Stimulated activated CD4-positive, alpha-beta T cell treated with anti-CD3 and anti-CD28 coated beads, Interleukin-15, amount 100 ng/mL, for 48 hours (primary cell): ENCODE results near the gene ZNF346.
A peak's percentile ranks its signal among the peaks of the same experiment; 100 is the strongest.
"Not testable (repeated sequence)": the region's sequence is repeated elsewhere in the genome, so short reads cannot be mapped to it uniquely, and the experiment has no call there.

Source experiments
- DNase-seq, 2 donors: peaks; one replicate each; pipeline ENCODE4 v3.0.0-alpha.2; 2020; ENCODE audit warnings: low read depth in 2 of 2

Gene ZNF346

GRCh38 chr5:177022386-177023302 is at the start of gene ZNF346:
ZNF346 (plus strand) TSS chr5:177022696; CDS start chr5:177022739, 43 bp downstream.
- DNase-seq = peak; percentile 89 to 94

GRCh38 chr5:176979669-176980068 is 42.8 kb upstream of the ZNF346 start:
- DNase-seq = no peak

GRCh38 chr5:176980818-176981217 is 41.7 kb upstream of the ZNF346 start:
- DNase-seq = no peak

GRCh38 chr5:176983112-176983511 is 39.4 kb upstream of the ZNF346 start:
- not testable (repeated sequence) for DNase-seq

- DNase-seq = not testable (repeated sequence)
These were observed 38.9 kb upstream of the ZNF346 start for GRCh38 chr5:176983593-176983992.

- DNase-seq = not testable (repeated sequence)
These were observed 38.3 kb upstream of the ZNF346 start for GRCh38 chr5:176984176-176984575.

- DNase-seq = no peak
These were observed 37.0 kb upstream of the ZNF346 start for GRCh38 chr5:176985516-176985915.

- no peak for DNase-seq
These were observed 36.2 kb upstream of the ZNF346 start for GRCh38 chr5:176986280-176986679.

- no peak for DNase-seq
These were observed 34.9 kb upstream of the ZNF346 start for GRCh38 chr5:176987583-176987982.

GRCh38 chr5:176993081-176993480 is 29.4 kb upstream of the ZNF346 start:
- DNase-seq = not testable (repeated sequence)

GRCh38 chr5:176994460-176995121 is 27.9 kb upstream of the ZNF346 start:
- no peak for DNase-seq

- DNase-seq = no peak
These were observed 27.4 kb upstream of the ZNF346 start for GRCh38 chr5:176995122-176995490.

- DNase-seq = no peak
These were observed 26.4 kb upstream of the ZNF346 start for GRCh38 chr5:176995896-176996767.

GRCh38 chr5:176996780-176997179 is 25.7 kb upstream of the ZNF346 start:
- no peak for DNase-seq

GRCh38 chr5:176998828-176999227 is 23.7 kb upstream of the ZNF346 start:
- DNase-seq = no peak

GRCh38 chr5:176999526-176999925 is 23.0 kb upstream of the ZNF346 start:
- not testable (repeated sequence) for DNase-seq

- no peak for DNase-seq
These were observed 18.8 kb upstream of the ZNF346 start for GRCh38 chr5:177003649-177004048.

GRCh38 chr5:177004961-177005360 is 17.5 kb upstream of the ZNF346 start:
- DNase-seq = no peak

GRCh38 chr5:177005619-177006264 is 16.8 kb upstream of the ZNF346 start:
- DNase-seq = peak; percentile 36 to 63

- DNase-seq = peak; percentile 84 to 86
These were observed 16.1 kb upstream of the ZNF346 start, which contains the start of gene UIMC1 for GRCh38 chr5:177006265-177006972. UIMC1 (minus strand) TSS chr5:177006779; CDS start chr5:176982615, 24,164 bp downstream.

- no peak for DNase-seq
These were observed 13.8 kb upstream of the ZNF346 start for GRCh38 chr5:177008716-177009115.
